B cell (primary cell): ENCODE measurements around the gene ARHGAP26. TPM values are rescaled to one million over a fixed set of nuclear protein-coding genes. Genes with fewer than 3 reads are reported as not detected.

Experiments
- ATAC-seq: fragments of 200-7000 bp; cut with Tn5 transposase; one replicate; pipeline ENCODE4 v1.10.0; 2021; ENCODE audit warnings: low read depth, mild to moderate bottlenecking, moderate number of reproducible peaks, moderate library complexity
- CTCF ChIA-PET: fragments of 350-600 bp; sonication (Branson Sonifier 250); formaldehyde crosslinking; loops from one replicate; lab custom pipeline; 2021; ENCODE audit warnings: antibody characterized with exemption, inconsistent platforms; lab: Charles Lee
- POLR2A ChIA-PET: fragments of 350-600 bp; sonication (Branson Sonifier 250); formaldehyde crosslinking; loops from one replicate; lab custom pipeline; 2021; ENCODE audit warnings: antibody characterized with exemption; lab: Charles Lee
- DNase-seq: peaks from one replicate; pipeline ENCODE4 v3.0.0; 2013
- H2AFZ ChIP-seq: 2 replicates; pipeline ENCODE4 v1.6.1; 2012; ENCODE audit warnings: mild to moderate bottlenecking, low read depth, low read length; ENCODE audit not compliant: insufficient read depth, poor library complexity, severe bottlenecking
- H3K27ac ChIP-seq, 2 donors: 1 replicate in 1 of 2; 2 replicates in 1 of 2; pipeline ENCODE4 v1.5.1; 2012 to 2013; ENCODE audit warnings: low read length in 2 of 2, mild to moderate bottlenecking in 2 of 2, moderate library complexity in 1 of 2
- H3K27me3 ChIP-seq, 4 experiments: fragments of 200-600 bp in 1 of 4; sonication (generic) in 1 of 4; replicated peaks in 1 of 4; 1 replicate in 2 of 4; 2 replicates in 2 of 4; pipeline versions ENCODE4 v1.6.1 to v1.7.0; 2013 to 2016; ENCODE audit warnings: low read length in 3 of 4, mild to moderate bottlenecking in 2 of 4, mixed read lengths in 1 of 4, moderate library complexity in 1 of 4; ENCODE audit not compliant: insufficient read depth in 4 of 4, control insufficient read depth in 3 of 4; ENCODE audit errors: control extremely low read depth in 1 of 4
- H3K36me3 ChIP-seq, 2 experiments: replicated peaks in 1 of 2; 1 replicate in 1 of 2; 2 replicates in 1 of 2; pipeline versions ENCODE4 v1.6.1 to v1.7.1; 2013; ENCODE audit warnings: low read length in 1 of 2; ENCODE audit not compliant: insufficient read depth in 2 of 2, control insufficient read depth in 1 of 2; ENCODE audit errors: control extremely low read depth in 1 of 2, extremely low read depth in 1 of 2
- H3K4me1 ChIP-seq, 2 donors: fragments of 200-600 bp in 1 of 2; sonication (generic) in 1 of 2; 1 replicate in 1 of 2; 2 replicates in 1 of 2; pipeline versions ENCODE4 v1.5.1 to v1.6.1; 2013 to 2017; ENCODE audit warnings: low read length in 2 of 2; ENCODE audit not compliant: control insufficient read depth in 2 of 2, insufficient read depth in 2 of 2
- H3K4me2 ChIP-seq: replicated peaks from 2 replicates; pipeline ENCODE3; 2012; ENCODE audit warnings: mild to moderate bottlenecking, low read depth, low read length; ENCODE audit not compliant: poor library complexity, severe bottlenecking
- H3K4me3 ChIP-seq, 5 experiments: fragments of 200-600 bp in 1 of 5; sonication (generic) in 1 of 5; 1 replicate in 3 of 5; 2 replicates in 2 of 5; pipeline versions ENCODE4 v1.5.1 to v1.7.0; 2011 to 2016; ENCODE audit warnings: low read length in 4 of 5, mild to moderate bottlenecking in 4 of 5, low read depth in 2 of 5, control low read depth in 1 of 5, moderate library complexity in 1 of 5; ENCODE audit not compliant: insufficient read depth in 1 of 5; ENCODE audit errors: control extremely low read depth in 1 of 5, extremely low read depth in 1 of 5
- H3K79me2 ChIP-seq: fragments of 200-600 bp; sonication (generic); one replicate; pipeline ENCODE4 v1.6.0; 2016; ENCODE audit warnings: low read length; ENCODE audit not compliant: control insufficient read depth, insufficient read depth
- H3K9ac ChIP-seq: fragments of 200-600 bp; sonication (generic); 2 replicates; pipeline ENCODE4 v1.6.1; 2017; ENCODE audit warnings: mild to moderate bottlenecking, low read length, moderate library complexity
- H3K9me3 ChIP-seq, 3 donors: one replicate each; pipeline versions ENCODE4 v1.6.1 to v1.7.1; 2013; ENCODE audit warnings: low read length in 2 of 3; ENCODE audit not compliant: control insufficient read depth in 2 of 3, insufficient read depth in 1 of 3; ENCODE audit errors: control extremely low read depth in 1 of 3
- H4K20me1 ChIP-seq: 2 replicates; pipeline ENCODE4 v1.6.0; 2012; ENCODE audit warnings: mild to moderate bottlenecking, low read length; ENCODE audit not compliant: insufficient read depth, control insufficient read depth, poor library complexity, severe bottlenecking
- H3K27ac Mint-ChIP-seq: one replicate; pipeline ENCODE4 v1.8.0; 2021; ENCODE audit warnings: mixed read lengths
- H3K27me3 Mint-ChIP-seq: one replicate; pipeline ENCODE4 v1.8.0; 2021; ENCODE audit warnings: mixed read lengths
- H3K4me1 Mint-ChIP-seq: one replicate; pipeline ENCODE4 v1.8.0; 2021; ENCODE audit warnings: mixed read lengths
- H3K4me3 Mint-ChIP-seq: one replicate; pipeline ENCODE4 v1.8.0; 2021; ENCODE audit warnings: mixed read lengths
- H3K9me3 Mint-ChIP-seq: one replicate; pipeline ENCODE4 v1.8.0; 2022; ENCODE audit warnings: mixed read lengths; ENCODE audit not compliant: insufficient read depth
- CTCF ChIP-seq: fragments of 200-600 bp; IDR thresholded peaks from one replicate; pipeline ENCODE4 v1.8.0; 2022; ENCODE audit warnings: antibody characterized with exemption, mild to moderate bottlenecking
- EZH2 ChIP-seq: IDR thresholded peaks from 2 replicates; pipeline ENCODE4 v1.6.1; 2012; ENCODE audit warnings: borderline replicate concordance, low read depth, mild to moderate bottlenecking, moderate library complexity, low read length; ENCODE audit not compliant: insufficient read depth, poor library complexity, severe bottlenecking
- WGBS: methylation state at CpG from one replicate; pipeline ENCODE4 v1.1.5; 2013; ENCODE audit warnings: missing lambda C conversion rate; ENCODE audit not compliant: insufficient coverage; 5-methylcytosine and 5-hydroxymethylcytosine counted together
- intact Hi-C: fragments of 100-400 bp; cut with micrococcal nuclease; formaldehyde crosslinking; loops from one replicate; pipeline ENCODE4 v1.10.0; 2022
- polyA plus RNA-seq: library from polyadenylated mRNA; depleted of rRNA; stranded (reverse); fragments of >200 nt; gene quantifications from 2 replicates; pipeline ENCODE4 v1.2.3, GENCODE V29; 2012
- total RNA-seq, 2 donors: library from RNA; stranded (reverse); fragments of 120-200 nt in 1 of 2; gene quantifications; 1 replicate in 1 of 2; 2 replicates in 1 of 2; pipeline versions ENCODE4 v1.2.3 to v1.2.4, GENCODE V29; 2013 to 2022

ARHGAP26 gene
- total and polyA plus RNA-seq, 2 donors (not counting 1 experiment from before 2014, with no cell fraction given) = 1.8 to 22.5 TPM

GRCh38 chr5:143142596-143143435, 372.6 kb downstream of the ARHGAP26 start:
- H3K9me3 Mint-ChIP-seq = no peaks in the 10 kb centered on the region
- CTCF ChIA-PET = interaction anchor here (0.7 kb wide), 1 partner anchor 27 kb away, joined by 4 read pairs; no protein-coding TSS in a partner anchor
- H2AFZ ChIP-seq = no peak overlapping the region
- no peaks in the 10 kb centered on the region for H4K20me1 ChIP-seq
- DNase-seq (no peak), ATAC-seq (no peak)
- no peak overlapping the region for H3K9ac ChIP-seq
- intact Hi-C loops = no loop called here
- H3K27me3 ChIP-seq = no peaks in the 10 kb centered on the region
- H3K27ac ChIP-seq = no peak overlapping the region
- no peaks in the 10 kb centered on the region for H3K9me3 ChIP-seq
- no peak overlapping the region for H3K4me2 ChIP-seq
- H3K4me3 ChIP-seq = no peak overlapping the region
- H3K79me2 ChIP-seq = no peaks in the 10 kb centered on the region
- POLR2A ChIA-PET = interaction anchor here (0.5 kb wide), 1 partner anchor 10 kb away, joined by 5 read pairs; no protein-coding TSS in a partner anchor
- H3K4me3 Mint-ChIP-seq = no peak overlapping the region
- WGBS = no CpG with 5 or more reads among the region's 8 CpGs
- H3K36me3 ChIP-seq = no peaks in the 10 kb centered on the region
- no peaks in the 10 kb centered on the region for H3K4me1 Mint-ChIP-seq
- no peaks in the 10 kb centered on the region for H3K4me1 ChIP-seq
- TF ChIP-seq CTCF (no peak), EZH2 (no peak)
- no peak overlapping the region for H3K27ac Mint-ChIP-seq
- no peaks in the 10 kb centered on the region for H3K27me3 Mint-ChIP-seq

- no peak overlapping the region for H3K4me2 ChIP-seq
- no peak overlapping the region for H3K9ac ChIP-seq
- ChIA-PET POLR2A (no interaction called here), CTCF (no interaction called here)
- Mint-ChIP-seq H3K4me1 (no peaks in the 10 kb centered on the region), H3K9me3 (no peaks in the 10 kb centered on the region), H3K4me3 (no peak overlapping the region), H3K27me3 (no peaks in the 10 kb centered on the region), H3K27ac (no peak overlapping the region)
- TF ChIP-seq CTCF (no peak), EZH2 (no peak)
- no peaks in the 10 kb centered on the region for H4K20me1 ChIP-seq
- no peaks in the 10 kb centered on the region for H3K36me3 ChIP-seq
- H3K4me1 ChIP-seq = no peaks in the 10 kb centered on the region
- H3K27ac ChIP-seq = no peak overlapping the region
- H3K9me3 ChIP-seq = no peaks in the 10 kb centered on the region
- no peaks in the 10 kb centered on the region for H3K79me2 ChIP-seq
- H3K4me3 ChIP-seq = no peak overlapping the region
- no peaks in the 10 kb centered on the region for H3K27me3 ChIP-seq
- no peak for ATAC-seq
- H2AFZ ChIP-seq = no peak overlapping the region
- intact Hi-C loops = no loop called here
- 100% methylated on average over 1 of the region's 3 CpGs for WGBS
- DNase-seq = no peak
Observed at GRCh38 chr5:143143973-143144372, 373.8 kb downstream of the ARHGAP26 start.
